Measurements from ENCODE around the gene RIBC1. TPM values are rescaled to one million over a fixed set of nuclear protein-coding genes. Genes with fewer than 3 reads are reported as not detected.

Gene RIBC1
- total and polyA plus RNA-seq, 9 of the 15 experiments (the other 6 are each of a cell fraction or from before 2014, with no cell fraction given), result 0.07 to 0.51 (median 0.44) TPM

DNA sequence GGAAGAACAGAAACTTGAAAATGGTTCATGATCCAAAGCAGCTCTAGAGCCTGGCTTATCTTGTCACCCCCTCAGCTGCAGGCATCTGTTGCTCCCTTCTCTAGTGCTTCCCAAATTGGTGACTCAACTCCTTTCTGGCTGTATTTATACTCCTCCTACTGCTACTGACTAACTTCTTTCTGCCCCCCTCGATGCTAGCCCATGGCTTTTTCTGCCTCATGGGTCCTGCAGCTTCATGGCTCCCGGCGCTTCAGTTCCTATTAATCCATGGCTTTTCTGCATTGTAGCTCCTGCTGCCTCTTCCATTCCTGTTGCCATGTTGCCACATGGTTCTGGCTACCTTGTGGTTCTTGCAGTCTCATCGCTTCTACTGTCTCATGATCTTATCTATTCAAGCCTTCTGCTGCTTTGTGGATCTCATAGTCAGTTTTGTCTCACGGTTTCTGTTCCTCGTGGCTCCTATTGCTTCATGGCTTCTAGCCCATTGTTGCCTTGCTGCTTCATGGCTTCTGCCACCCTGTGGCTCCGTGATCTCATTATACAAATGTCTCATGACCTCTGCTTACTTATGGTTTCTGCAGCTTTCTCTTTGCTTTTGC, 48.4 kb upstream of the RIBC1 start (continued):
- TF ChIP-seq, protein P1, sequence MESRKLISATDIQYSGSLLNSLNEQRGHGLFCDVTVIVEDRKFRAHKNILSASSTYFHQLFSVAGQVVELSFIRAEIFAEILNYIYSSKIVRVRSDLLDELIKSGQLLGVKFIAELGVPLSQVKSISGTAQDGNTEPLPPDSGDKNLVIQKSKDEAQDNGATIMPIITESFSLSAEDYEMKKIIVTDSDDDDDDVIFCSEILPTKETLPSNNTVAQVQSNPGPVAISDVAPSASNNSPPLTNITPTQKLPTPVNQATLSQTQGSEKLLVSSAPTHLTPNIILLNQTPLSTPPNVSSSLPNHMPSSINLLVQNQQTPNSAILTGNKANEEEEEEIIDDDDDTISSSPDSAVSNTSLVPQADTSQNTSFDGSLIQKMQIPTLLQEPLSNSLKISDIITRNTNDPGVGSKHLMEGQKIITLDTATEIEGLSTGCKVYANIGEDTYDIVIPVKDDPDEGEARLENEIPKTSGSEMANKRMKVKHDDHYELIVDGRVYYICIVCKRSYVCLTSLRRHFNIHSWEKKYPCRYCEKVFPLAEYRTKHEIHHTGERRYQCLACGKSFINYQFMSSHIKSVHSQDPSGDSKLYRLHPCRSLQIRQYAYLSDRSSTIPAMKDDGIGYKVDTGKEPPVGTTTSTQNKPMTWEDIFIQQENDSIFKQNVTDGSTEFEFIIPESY (CRISPR knock-in tag; IDR thresholded peaks at IDR 0.05), result no peak
- TF ChIP-seq, protein P2, sequence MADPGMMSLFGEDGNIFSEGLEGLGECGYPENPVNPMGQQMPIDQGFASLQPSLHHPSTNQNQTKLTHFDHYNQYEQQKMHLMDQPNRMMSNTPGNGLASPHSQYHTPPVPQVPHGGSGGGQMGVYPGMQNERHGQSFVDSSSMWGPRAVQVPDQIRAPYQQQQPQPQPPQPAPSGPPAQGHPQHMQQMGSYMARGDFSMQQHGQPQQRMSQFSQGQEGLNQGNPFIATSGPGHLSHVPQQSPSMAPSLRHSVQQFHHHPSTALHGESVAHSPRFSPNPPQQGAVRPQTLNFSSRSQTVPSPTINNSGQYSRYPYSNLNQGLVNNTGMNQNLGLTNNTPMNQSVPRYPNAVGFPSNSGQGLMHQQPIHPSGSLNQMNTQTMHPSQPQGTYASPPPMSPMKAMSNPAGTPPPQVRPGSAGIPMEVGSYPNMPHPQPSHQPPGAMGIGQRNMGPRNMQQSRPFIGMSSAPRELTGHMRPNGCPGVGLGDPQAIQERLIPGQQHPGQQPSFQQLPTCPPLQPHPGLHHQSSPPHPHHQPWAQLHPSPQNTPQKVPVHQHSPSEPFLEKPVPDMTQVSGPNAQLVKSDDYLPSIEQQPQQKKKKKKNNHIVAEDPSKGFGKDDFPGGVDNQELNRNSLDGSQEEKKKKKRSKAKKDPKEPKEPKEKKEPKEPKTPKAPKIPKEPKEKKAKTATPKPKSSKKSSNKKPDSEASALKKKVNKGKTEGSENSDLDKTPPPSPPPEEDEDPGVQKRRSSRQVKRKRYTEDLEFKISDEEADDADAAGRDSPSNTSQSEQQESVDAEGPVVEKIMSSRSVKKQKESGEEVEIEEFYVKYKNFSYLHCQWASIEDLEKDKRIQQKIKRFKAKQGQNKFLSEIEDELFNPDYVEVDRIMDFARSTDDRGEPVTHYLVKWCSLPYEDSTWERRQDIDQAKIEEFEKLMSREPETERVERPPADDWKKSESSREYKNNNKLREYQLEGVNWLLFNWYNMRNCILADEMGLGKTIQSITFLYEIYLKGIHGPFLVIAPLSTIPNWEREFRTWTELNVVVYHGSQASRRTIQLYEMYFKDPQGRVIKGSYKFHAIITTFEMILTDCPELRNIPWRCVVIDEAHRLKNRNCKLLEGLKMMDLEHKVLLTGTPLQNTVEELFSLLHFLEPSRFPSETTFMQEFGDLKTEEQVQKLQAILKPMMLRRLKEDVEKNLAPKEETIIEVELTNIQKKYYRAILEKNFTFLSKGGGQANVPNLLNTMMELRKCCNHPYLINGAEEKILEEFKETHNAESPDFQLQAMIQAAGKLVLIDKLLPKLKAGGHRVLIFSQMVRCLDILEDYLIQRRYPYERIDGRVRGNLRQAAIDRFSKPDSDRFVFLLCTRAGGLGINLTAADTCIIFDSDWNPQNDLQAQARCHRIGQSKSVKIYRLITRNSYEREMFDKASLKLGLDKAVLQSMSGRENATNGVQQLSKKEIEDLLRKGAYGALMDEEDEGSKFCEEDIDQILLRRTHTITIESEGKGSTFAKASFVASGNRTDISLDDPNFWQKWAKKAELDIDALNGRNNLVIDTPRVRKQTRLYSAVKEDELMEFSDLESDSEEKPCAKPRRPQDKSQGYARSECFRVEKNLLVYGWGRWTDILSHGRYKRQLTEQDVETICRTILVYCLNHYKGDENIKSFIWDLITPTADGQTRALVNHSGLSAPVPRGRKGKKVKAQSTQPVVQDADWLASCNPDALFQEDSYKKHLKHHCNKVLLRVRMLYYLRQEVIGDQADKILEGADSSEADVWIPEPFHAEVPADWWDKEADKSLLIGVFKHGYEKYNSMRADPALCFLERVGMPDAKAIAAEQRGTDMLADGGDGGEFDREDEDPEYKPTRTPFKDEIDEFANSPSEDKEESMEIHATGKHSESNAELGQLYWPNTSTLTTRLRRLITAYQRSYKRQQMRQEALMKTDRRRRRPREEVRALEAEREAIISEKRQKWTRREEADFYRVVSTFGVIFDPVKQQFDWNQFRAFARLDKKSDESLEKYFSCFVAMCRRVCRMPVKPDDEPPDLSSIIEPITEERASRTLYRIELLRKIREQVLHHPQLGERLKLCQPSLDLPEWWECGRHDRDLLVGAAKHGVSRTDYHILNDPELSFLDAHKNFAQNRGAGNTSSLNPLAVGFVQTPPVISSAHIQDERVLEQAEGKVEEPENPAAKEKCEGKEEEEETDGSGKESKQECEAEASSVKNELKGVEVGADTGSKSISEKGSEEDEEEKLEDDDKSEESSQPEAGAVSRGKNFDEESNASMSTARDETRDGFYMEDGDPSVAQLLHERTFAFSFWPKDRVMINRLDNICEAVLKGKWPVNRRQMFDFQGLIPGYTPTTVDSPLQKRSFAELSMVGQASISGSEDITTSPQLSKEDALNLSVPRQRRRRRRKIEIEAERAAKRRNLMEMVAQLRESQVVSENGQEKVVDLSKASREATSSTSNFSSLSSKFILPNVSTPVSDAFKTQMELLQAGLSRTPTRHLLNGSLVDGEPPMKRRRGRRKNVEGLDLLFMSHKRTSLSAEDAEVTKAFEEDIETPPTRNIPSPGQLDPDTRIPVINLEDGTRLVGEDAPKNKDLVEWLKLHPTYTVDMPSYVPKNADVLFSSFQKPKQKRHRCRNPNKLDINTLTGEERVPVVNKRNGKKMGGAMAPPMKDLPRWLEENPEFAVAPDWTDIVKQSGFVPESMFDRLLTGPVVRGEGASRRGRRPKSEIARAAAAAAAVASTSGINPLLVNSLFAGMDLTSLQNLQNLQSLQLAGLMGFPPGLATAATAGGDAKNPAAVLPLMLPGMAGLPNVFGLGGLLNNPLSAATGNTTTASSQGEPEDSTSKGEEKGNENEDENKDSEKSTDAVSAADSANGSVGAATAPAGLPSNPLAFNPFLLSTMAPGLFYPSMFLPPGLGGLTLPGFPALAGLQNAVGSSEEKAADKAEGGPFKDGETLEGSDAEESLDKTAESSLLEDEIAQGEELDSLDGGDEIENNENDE (IDR thresholded peaks at IDR 0.05; ENCODE audit: low read depth, low read length), result no peak
- no peak for TF ChIP-seq TBP (optimal IDR thresholded peaks at IDR 0.05; ENCODE audit: low read depth, low read length)
- TF ChIP-seq ZNF175 (CRISPR knock-in tag; IDR thresholded peaks at IDR 0.05; ENCODE audit: low read depth), result no peak
- no peak for TF ChIP-seq RFX7 (CRISPR knock-in tag; IDR thresholded peaks at IDR 0.05)
- TF ChIP-seq, protein P3, sequence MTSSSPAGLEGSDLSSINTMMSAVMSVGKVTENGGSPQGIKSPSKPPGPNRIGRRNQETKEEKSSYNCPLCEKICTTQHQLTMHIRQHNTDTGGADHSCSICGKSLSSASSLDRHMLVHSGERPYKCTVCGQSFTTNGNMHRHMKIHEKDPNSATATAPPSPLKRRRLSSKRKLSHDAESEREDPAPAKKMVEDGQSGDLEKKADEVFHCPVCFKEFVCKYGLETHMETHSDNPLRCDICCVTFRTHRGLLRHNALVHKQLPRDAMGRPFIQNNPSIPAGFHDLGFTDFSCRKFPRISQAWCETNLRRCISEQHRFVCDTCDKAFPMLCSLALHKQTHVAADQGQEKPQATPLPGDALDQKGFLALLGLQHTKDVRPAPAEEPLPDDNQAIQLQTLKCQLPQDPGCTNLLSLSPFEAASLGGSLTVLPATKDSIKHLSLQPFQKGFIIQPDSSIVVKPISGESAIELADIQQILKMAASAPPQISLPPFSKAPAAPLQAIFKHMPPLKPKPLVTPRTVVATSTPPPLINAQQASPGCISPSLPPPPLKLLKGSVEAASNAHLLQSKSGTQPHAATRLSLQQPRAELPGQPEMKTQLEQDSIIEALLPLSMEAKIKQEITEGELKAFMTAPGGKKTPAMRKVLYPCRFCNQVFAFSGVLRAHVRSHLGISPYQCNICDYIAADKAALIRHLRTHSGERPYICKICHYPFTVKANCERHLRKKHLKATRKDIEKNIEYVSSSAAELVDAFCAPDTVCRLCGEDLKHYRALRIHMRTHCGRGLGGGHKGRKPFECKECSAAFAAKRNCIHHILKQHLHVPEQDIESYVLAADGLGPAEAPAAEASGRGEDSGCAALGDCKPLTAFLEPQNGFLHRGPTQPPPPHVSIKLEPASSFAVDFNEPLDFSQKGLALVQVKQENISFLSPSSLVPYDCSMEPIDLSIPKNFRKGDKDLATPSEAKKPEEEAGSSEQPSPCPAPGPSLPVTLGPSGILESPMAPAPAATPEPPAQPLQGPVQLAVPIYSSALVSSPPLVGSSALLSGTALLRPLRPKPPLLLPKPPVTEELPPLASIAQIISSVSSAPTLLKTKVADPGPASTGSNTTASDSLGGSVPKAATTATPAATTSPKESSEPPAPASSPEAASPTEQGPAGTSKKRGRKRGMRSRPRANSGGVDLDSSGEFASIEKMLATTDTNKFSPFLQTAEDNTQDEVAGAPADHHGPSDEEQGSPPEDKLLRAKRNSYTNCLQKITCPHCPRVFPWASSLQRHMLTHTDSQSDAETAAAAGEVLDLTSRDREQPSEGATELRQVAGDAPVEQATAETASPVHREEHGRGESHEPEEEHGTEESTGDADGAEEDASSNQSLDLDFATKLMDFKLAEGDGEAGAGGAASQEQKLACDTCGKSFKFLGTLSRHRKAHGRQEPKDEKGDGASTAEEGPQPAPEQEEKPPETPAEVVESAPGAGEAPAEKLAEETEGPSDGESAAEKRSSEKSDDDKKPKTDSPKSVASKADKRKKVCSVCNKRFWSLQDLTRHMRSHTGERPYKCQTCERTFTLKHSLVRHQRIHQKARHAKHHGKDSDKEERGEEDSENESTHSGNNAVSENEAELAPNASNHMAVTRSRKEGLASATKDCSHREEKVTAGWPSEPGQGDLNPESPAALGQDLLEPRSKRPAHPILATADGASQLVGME (CRISPR knock-in tag; IDR thresholded peaks at IDR 0.05), result no peak
- no peak for TF ChIP-seq ZNF12 (CRISPR knock-in tag; IDR thresholded peaks at IDR 0.05)
